ENCODE data around the gene MBD6.
"Not testable (repeated sequence)": the region's sequence is repeated elsewhere in the genome, so short reads cannot be mapped to it uniquely, and the experiment has no call there.

MBD6 gene

GRCh38 chr12:57487055-57487596 is 35.5 kb upstream of the MBD6 start:
- peak in 2 of 42 donors; percentile 13 to 20 for DNase-seq
- intact Hi-C loops (cut with DNase I), result no loop called here

DNA sequence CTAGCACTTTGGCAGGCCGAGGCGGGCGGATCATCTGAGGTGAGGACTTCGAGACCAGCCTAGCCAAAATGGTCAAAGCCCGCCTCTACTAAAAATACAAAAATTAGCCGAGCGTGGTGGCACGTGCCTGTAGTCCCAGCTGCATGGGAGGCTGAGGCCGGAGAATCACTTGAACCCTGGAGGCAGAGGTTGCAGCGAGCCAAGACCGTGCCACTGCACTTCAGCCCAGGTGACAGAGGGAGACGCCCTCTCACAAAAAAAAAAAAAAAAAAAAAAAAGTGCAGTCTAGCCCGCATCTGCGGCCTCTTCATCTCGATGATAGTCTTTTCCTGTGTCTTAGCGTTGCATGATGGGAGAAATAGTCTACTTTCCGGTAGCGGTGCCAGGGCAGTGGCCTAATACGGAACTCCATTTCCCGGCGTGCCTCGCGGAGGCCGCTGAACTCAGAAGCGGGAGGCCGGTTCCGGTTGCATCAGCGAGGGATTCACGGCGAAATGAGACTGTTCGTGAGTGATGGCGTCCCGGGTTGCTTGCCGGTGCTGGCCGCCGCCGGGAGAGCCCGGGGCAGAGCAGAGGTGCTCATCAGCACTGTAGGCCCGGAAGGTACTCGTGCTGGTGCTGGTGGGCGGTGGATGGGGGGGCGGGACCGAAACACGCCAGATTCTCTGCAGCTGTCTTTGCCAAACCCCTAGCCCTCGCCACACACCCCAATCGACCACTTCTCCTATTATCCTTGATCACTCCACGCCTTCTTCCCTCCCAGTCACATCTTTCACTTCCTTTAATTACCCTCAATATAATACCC is 34.8 kb upstream of the MBD6 start, which contains the start of gene MARS1:
Gene MARS1 (plus strand): TSS at position 472 of the 805 bp plus-strand sequence. CDS start 23 bp downstream, at position 495.
- peak; percentile 92 to 99 (median 97) for DNase-seq
- intact Hi-C loops (cut with DNase I), result no loop called here

DNA sequence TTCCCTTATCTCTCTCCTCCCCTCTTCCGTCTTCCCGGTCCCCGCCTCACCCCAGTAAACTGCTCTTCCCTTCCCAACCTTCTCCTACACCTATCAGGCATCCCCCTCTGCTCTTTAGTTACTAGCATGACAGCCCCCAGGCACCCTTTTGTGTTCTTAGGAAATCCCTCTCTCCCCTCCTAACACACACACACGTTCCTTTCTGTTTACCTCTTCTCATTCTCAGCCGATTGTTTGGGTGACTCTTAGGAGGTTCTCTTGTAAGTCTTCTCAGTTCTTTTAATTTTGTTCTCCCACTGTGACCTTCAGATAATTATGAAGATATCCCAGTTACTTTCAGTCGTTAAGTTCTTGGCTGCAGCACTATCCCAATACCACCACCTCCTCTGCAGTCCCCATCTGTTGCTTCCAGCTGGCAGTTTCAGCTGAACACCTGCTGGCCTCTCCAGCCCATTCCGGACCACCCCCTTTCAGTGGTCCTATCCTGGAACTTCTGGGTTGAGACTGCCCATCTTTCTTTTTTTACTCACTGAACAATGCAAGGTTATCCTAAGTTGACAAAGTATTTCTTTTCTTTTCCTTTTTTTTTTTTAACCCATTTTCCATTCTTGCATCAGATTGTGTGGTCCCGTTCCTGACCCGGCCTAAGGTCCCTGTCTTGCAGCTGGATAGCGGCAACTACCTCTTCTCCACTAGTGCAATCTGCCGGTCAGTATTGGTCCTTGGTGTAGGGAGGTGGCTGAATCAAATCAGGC is 34.0 kb upstream of the MBD6 start:
- no peak for DNase-seq
- intact Hi-C loops (cut with DNase I), result no loop called here

- intact Hi-C loops (cut with DNase I), result no loop called here
- DNase-seq, result no peak
Observed at GRCh38 chr12:57489157-57489641, 33.4 kb upstream of the MBD6 start.

GRCh38 chr12:57490126-57490525 is 32.5 kb upstream of the MBD6 start:
- intact Hi-C loops (cut with DNase I), result no loop called here
- no peak for DNase-seq

GRCh38 chr12:57491393-57492280 is 31.0 kb upstream of the MBD6 start:
- peak in 5 of 42 donors; percentile 9 to 54 (median 43) for DNase-seq
- intact Hi-C loops (cut with DNase I), result no loop called here

- DNase-seq; intact Hi-C loops (cut with DNase I): not testable (repeated sequence)
Observed at GRCh38 chr12:57495051-57495701, 27.4 kb upstream of the MBD6 start.

DNA sequence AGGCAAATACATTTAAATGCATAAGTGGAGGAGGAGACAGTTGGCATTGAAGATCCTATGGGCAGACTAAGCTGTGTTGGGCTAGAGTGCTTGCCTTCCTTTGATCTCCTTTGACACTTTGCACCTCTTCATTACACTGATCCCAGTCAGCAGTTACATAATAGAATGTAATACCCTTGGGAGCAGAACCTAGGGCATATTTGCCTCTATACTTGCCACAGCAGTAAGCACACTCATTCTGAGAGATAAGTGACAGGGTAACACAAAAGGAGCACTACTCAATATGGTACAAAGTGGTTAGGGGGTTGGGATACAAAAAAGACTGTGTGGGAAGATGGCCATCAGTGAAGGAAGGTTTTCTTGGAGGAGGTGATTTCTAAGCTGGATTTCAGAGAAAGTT is 25.8 kb upstream of the MBD6 start:
- DNase-seq, result no peak
- intact Hi-C loops (cut with DNase I), result no loop called here

GRCh38 chr12:57497223-57498131 is 25.1 kb upstream of the MBD6 start:
- DNase-seq, result no peak
- intact Hi-C loops (cut with DNase I), result no loop called here

DNA sequence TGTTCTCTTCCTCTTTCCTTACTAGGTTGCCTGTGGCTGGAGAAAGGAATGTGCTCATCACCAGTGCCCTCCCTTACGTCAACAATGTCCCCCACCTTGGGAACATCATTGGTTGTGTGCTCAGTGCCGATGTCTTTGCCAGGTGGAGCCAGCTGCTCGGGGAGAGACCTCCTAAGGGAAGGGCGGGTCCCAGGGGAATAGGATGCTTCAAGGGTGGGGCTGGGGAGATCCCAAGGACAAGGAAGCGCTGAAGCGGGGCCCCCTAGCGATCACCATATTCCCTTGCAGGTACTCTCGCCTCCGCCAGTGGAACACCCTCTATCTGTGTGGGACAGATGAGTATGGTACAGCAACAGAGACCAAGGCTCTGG is 24.5 kb upstream of the MBD6 start:
- no peak for DNase-seq
- intact Hi-C loops (cut with DNase I), result no loop called here

DNA sequence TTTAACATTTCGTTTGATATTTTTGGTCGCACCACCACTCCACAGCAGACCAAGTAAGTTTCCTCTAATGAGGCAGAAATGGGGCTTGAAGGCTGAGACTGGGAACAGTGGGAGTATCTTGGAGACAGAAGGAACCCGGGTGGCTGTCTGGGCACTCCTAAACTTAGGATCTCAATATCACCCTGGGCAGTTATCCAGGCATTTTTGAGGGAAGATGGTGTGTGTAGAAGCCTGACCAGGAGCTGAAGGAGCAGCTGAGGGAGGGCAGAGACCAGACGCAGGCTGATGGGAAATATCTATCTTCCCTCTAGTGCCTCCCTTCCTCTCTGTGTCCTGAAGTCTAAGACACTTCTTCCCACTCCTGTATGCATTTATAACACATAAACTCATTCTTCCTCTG is 24.1 kb upstream of the MBD6 start:
- intact Hi-C loops (cut with DNase I), result no loop called here
- no peak for DNase-seq

DNA sequence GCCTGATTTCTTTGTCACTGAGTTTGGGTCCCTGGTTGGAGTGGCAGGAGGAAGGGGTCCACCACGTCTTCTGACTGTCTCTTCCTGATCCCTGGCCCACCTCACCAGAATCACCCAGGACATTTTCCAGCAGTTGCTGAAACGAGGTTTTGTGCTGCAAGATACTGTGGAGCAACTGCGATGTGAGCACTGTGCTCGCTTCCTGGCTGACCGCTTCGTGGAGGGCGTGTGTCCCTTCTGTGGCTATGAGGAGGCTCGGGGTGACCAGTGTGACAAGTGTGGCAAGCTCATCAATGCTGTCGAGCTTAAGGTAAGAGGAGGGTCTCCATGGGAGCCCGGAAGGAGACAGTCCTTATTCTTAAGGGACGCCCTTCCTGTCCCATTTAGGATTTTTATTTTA is 22.4 kb upstream of the MBD6 start:
- DNase-seq, result no peak
- intact Hi-C loops (cut with DNase I), result no loop called here

- intact Hi-C loops (cut with DNase I); DNase-seq: not testable (repeated sequence)
Observed at GRCh38 chr12:57502311-57502969, 20.2 kb upstream of the MBD6 start.

- DNase-seq; intact Hi-C loops (cut with DNase I): not testable (repeated sequence)
Observed at GRCh38 chr12:57506541-57506940, 16.1 kb upstream of the MBD6 start.

DNA sequence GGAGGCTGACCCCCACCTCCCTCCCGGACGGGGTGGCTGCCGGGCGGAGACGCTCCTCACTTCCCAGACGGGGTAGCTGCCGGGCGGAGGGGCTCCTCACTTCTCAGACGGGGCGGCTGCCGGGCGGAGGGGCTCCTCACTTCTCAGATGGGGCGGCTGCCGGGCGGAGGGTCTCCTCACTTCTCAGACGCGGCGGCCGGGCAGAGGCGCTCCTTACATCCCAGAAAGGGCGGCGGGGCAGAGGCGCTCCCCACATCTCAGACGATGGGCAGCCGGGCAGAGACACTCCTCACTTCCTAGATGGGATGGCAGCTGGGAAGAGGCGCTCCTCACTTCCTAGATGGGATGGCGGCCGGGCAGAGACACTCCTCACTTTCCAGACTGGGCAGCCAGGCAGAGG is 14.8 kb upstream of the MBD6 start:
- intact Hi-C loops (cut with DNase I); DNase-seq: not testable (repeated sequence)

DNA sequence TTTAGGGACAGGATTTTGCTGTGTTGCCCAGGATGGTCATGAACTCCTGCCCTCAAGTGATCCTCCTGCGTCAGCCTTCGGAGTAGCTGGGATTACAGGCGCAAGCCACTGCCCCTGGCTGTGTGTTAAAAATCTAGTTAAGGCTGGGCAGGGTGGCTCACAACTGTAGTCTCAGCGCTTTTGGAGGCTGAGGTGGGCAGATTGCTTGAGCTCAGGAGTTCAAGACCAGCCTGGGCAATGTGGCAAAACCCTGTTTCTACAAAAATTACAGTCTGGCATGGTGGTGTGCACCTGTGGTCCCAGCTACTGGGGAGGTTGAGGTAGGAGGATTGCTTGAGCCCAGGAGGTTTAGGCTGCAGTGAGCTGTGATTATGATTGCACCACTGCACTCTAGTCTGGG is 11.5 kb upstream of the MBD6 start:
- DNase-seq, result no peak
- intact Hi-C loops (cut with DNase I), result no loop called here

Data from head of caudate nucleus (tissue), 42 donors.